Left ventricle myocardium inferior (tissue), 1 donor: ENCODE measurements around the gene HOXD12. TPM values are rescaled to one million over a fixed set of nuclear protein-coding genes. Genes with fewer than 3 reads are reported as not detected.

Source experiments
- DNase-seq: peaks from one replicate; pipeline ENCODE4 v3.0.0-alpha.2; 2020
- H3K27ac ChIP-seq: fragments of 200-600 bp; replicated peaks from 2 replicates; pipeline ENCODE4 v1.8.0; 2021
- H3K27me3 ChIP-seq: fragments of 200-600 bp; 2 replicates; pipeline ENCODE4 v1.8.0; 2021; ENCODE audit warnings: low read depth
- H3K36me3 ChIP-seq: fragments of 200-600 bp; 2 replicates; pipeline ENCODE4 v1.8.0; 2021
- H3K4me1 ChIP-seq: fragments of 200-600 bp; 2 replicates; pipeline ENCODE4 v1.8.0; 2021
- H3K4me3 ChIP-seq: fragments of 200-600 bp; 2 replicates; pipeline ENCODE4 v1.8.0; 2021; ENCODE audit warnings: mild to moderate bottlenecking, moderate library complexity
- H3K9me3 ChIP-seq: fragments of 200-600 bp; replicated peaks from 2 replicates; pipeline ENCODE4 v1.8.0; 2021
- intact Hi-C: fragments of 100-400 bp; cut with micrococcal nuclease; formaldehyde crosslinking; loops from one replicate; pipeline ENCODE4 v1.11.0; 2022
- total RNA-seq: library from RNA; stranded (reverse); fragmentation: NEBNext Ultra II Directional; extraction: Animal tissue kit (Norgen Biotek cat#: 25700); gene quantifications from one replicate; pipeline ENCODE4 v1.2.1, GENCODE V29; 2021
- TF ChIP-seq, protein P1 (sequence below): fragments of 200-600 bp; IDR thresholded peaks from 2 replicates; pipeline ENCODE4 v1.8.0; 2021; ENCODE audit warnings: antibody characterized with exemption, mild to moderate bottlenecking, borderline replicate concordance
- donor health status: DM: no; HTN: yes; CAD: no; lungs with severe emphysema.

The HOXD12 gene
- total RNA-seq, 1 donor from 2014 or later: not detected

DNA sequence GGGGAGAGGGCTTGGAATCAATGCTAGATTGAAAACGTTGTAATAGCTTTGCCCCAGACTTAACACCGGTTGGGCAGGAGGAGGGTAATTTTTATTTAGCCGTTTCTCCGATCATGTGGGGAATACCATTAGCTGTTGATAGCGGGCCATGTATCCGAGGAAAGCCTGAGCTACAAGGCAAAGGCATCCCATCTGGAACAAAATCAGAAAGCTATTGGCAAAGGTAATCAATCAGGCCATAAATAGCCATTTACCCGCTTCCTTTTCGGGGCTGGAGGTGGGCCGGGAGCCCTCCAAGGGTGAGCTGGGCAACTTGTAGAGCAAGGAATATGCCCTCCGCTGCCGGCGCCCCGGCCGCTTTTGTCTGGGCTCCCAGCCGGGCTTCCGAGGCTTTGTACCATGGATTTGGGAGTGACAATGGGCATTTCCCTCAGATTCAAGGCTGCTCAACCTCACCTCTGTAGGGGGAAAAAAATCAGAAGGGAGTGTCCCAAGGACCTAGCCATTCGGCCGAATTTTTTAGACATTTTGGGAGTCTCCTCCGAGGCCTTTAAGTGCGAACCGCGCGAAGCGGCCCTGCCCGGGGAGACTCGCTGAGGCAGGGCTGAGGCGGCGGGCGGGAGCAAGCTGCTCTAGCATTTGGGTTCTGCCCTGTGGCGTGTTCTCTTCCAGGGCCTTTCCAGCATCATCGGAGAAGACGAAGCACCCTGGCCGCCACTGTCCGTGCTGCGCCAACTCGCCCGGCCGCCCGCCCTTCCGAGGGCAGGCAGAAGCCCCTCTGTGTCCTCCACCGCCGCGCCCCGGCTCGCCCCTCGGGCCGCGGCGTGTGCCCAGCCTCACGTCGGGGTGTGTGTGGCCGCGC lies 21.8 kb downstream of the HOXD12 start:
- Histone ChIP-seq H3K9me3 (no peaks in the 10 kb centered on the region), H3K27me3 (peaks cover 100% of the 10 kb centered on the region), H3K36me3 (no peaks in the 10 kb centered on the region), H3K4me3 (no peak overlapping the region), H3K4me1 (peaks cover 21% of the 10 kb centered on the region), H3K27ac (no peak overlapping the region)
- intact Hi-C loops: no loop called here
- TF ChIP-seq, protein P1, sequence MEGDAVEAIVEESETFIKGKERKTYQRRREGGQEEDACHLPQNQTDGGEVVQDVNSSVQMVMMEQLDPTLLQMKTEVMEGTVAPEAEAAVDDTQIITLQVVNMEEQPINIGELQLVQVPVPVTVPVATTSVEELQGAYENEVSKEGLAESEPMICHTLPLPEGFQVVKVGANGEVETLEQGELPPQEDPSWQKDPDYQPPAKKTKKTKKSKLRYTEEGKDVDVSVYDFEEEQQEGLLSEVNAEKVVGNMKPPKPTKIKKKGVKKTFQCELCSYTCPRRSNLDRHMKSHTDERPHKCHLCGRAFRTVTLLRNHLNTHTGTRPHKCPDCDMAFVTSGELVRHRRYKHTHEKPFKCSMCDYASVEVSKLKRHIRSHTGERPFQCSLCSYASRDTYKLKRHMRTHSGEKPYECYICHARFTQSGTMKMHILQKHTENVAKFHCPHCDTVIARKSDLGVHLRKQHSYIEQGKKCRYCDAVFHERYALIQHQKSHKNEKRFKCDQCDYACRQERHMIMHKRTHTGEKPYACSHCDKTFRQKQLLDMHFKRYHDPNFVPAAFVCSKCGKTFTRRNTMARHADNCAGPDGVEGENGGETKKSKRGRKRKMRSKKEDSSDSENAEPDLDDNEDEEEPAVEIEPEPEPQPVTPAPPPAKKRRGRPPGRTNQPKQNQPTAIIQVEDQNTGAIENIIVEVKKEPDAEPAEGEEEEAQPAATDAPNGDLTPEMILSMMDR: no peak
- DNase-seq: no peak

DNA sequence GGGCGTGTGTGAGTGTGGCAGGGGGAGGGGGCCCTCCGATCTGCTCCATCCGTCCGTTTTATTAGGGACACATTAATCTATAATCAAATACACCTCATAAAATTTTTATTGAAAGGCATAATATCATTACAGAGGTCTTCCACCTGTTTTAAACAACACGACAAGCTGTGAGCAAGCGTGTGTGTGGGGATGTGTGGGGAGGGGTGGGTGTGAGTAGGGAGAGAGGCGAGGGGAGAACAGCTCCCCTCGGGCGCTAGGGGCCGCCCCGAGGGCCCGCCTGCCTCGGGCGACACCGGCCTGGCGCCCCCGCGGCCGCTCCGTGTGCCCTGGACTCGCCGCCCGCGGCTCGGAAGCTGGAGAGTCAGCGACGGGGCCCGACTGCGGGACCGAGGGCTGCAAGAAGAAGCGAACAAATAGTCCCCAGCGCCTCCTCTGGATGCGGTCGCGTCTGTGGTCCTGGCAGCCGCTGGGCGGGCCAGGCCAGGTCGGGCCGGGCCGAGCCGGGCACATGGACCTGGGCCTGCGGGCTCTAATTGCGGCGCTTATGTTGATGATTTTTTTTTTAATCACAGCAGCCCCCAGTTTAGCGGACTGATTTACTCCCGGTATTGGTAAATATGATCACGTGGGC lies 22.6 kb downstream of the HOXD12 start:
- H3K27me3 ChIP-seq: peaks cover 100% of the 10 kb centered on the region
- H3K27ac ChIP-seq: no peak overlapping the region
- no peaks in the 10 kb centered on the region for H3K36me3 ChIP-seq
- no peak for DNase-seq
- H3K4me1 ChIP-seq: peaks cover 22% of the 10 kb centered on the region
- intact Hi-C loops: no loop called here
- H3K9me3 ChIP-seq: no peaks in the 10 kb centered on the region
- peak overlapping the region; percentile 61 for H3K4me3 ChIP-seq
- TF ChIP-seq, protein P1: no peak

DNA sequence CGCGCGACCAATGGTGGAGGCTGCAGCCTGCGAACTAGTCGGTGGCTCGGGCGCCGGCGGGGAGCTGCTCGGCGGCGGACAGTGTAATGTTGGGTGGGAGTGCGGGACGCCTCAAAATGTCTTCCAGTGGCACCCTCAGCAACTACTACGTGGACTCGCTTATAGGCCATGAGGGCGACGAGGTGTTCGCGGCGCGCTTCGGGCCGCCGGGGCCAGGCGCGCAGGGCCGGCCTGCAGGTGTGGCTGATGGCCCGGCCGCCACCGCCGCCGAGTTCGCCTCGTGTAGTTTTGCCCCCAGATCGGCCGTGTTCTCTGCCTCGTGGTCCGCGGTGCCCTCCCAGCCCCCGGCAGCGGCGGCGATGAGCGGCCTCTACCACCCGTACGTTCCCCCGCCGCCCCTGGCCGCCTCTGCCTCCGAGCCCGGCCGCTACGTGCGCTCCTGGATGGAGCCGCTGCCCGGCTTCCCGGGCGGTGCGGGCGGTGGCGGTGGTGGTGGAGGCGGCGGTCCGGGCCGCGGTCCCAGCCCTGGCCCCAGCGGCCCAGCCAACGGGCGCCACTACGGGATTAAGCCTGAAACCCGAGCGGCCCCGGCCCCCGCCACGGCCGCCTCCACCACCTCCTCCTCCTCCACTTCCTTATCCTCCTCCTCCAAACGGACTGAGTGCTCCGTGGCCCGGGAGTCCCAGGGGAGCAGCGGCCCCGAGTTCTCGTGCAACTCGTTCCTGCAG lies 23.3 kb downstream of the HOXD12 start, which contains the start of gene HOXD9:
TSS of gene HOXD9 (plus strand) at position 37 of the 728 bp plus-strand sequence. CDS start at position 87, 50 bp downstream.
- DNase-seq: no peak
- TF ChIP-seq, protein P1: no peak
- intact Hi-C loops: no loop called here
- Histone ChIP-seq H3K27ac (no peak within 1 kb of the TSS), H3K36me3 (no peaks in the 10 kb centered on the region), H3K4me3 (peak within 1 kb of the TSS; percentile 61), H3K4me1 (peaks cover 24% of the 10 kb centered on the region), H3K27me3 (peaks cover 99% of the 10 kb centered on the region), H3K9me3 (no peaks in the 10 kb centered on the region)

DNA sequence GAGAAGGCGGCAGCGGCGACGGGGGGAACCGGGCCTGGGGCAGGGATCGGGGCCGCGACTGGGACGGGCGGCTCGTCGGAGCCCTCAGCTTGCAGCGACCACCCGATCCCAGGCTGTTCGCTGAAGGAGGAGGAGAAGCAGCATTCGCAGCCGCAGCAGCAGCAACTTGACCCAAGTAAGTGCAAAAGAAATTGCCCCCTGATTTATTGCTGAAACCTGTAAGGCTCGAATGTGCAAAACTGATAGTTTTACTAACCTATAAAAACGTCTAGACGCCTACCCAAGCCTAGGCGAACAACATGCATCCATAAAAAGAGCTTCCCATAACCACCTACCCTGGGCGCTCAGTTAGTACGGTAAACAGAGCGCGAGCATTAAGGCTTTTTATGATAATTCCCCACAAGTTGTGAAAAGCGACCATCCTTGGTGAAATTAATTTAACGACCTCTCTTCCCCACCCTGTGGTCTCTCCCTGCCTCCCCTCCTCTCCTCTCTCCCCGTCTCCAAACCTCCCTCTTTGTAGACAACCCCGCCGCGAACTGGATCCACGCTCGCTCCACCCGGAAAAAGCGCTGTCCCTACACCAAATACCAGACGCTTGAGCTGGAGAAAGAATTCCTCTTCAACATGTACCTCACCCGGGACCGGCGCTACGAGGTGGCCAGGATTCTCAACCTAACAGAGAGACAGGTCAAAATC lies 24.0 kb downstream of the HOXD12 start:
- TF ChIP-seq, protein P1: no peak
- no peak overlapping the region for H3K27ac ChIP-seq
- H3K4me1 ChIP-seq: peaks cover 26% of the 10 kb centered on the region
- peaks cover 99% of the 10 kb centered on the region for H3K27me3 ChIP-seq
- H3K36me3 ChIP-seq: no peaks in the 10 kb centered on the region
- DNase-seq: no peak
- peak overlapping the region; percentile 61 for H3K4me3 ChIP-seq
- no peaks in the 10 kb centered on the region for H3K9me3 ChIP-seq
- intact Hi-C loops: no loop called here
